GM12878 (cell line): ENCODE results near the gene TMEM82. TPM values are rescaled to one million over a fixed set of nuclear protein-coding genes. Genes with fewer than 3 reads are reported as not detected.

Experiments
- ATAC-seq: fragments of 200-7000 bp; cut with Tn5 transposase; 3 replicates; pipeline ENCODE4 v1.9.1; 2020; ENCODE audit warnings: mild to moderate bottlenecking, moderate library complexity
- BruUV-seq: library from RNA; stranded (reverse); fragments of 400-500 nt; replicated peaks from 2 replicates; lab custom pipeline; 2021; lab: Mats Ljungman, UMichigan
- CTCF ChIA-PET: fragments of 300-600 bp; sonication (Branson Sonifier 250); formaldehyde crosslinking; extraction: SDS; loops from one replicate; lab custom pipeline; 2021; ENCODE audit warnings: inconsistent platforms; lab: Yijun Ruan, JAX
- POLR2A ChIA-PET: fragments of 350-600 bp; formaldehyde crosslinking; extraction: SDS; loops from one replicate; lab custom pipeline; 2021; ENCODE audit warnings: inconsistent platforms; lab: Charles Lee
- RAD21 ChIA-PET: fragments of 300-600 bp; sonication (Branson Sonifier 250); formaldehyde crosslinking; loops from one replicate; lab custom pipeline; 2023; ENCODE audit warnings: antibody characterized with exemption; ENCODE audit not compliant: unreplicated experiment; lab: Charles Lee
- SMC1A ChIA-PET: fragments of 300-600 bp; sonication (Branson Sonifier 250); formaldehyde crosslinking; loops from one replicate; lab custom pipeline; 2023; ENCODE audit not compliant: unreplicated experiment, uncharacterized antibody; lab: Charles Lee
- DNase-seq: peaks from one replicate; pipeline ENCODE4 v3.0.0-alpha.2; 2011; ENCODE audit warnings: low read depth, low spot score
- FAIRE-seq: peaks from 3 replicates; lab custom pipeline; 2011; peaks lifted over from hg19 to GRCh38; lab: Jason Lieb, UNC
- H2AFZ ChIP-seq: 2 replicates; pipeline ENCODE4 v1.6.0; 2011; ENCODE audit warnings: low read depth, low read length, control low read depth; ENCODE audit not compliant: control insufficient read depth
- H3K27ac ChIP-seq: 2 replicates; pipeline ENCODE4 v1.5.1; 2011; ENCODE audit warnings: control low read depth; ENCODE audit not compliant: control insufficient read depth, insufficient read depth
- H3K27me3 ChIP-seq, 2 experiments: replicated peaks in 1 of 2; 2 replicates each; pipeline versions ENCODE4 v1.6.0 to v1.6.1; 2011; ENCODE audit warnings: low read length in 1 of 2; ENCODE audit not compliant: control insufficient read depth in 2 of 2, insufficient read depth in 2 of 2
- H3K36me3 ChIP-seq, 2 experiments: 2 replicates each; pipeline ENCODE4 v1.5.1; 2011; ENCODE audit warnings: low read length in 1 of 2; ENCODE audit not compliant: control insufficient read depth in 2 of 2, insufficient read depth in 2 of 2
- H3K4me1 ChIP-seq: 2 replicates; pipeline ENCODE4 v1.6.1; 2011; ENCODE audit warnings: mild to moderate bottlenecking, low read length, moderate library complexity, mixed read lengths; ENCODE audit not compliant: control insufficient read depth, insufficient read depth
- H3K4me2 ChIP-seq: 2 replicates; pipeline ENCODE4 v1.6.0; 2011; ENCODE audit warnings: control low read depth; ENCODE audit not compliant: control insufficient read depth, insufficient read depth
- H3K4me3 ChIP-seq: fragments of 200-600 bp; sonication (generic); 2 replicates; pipeline ENCODE4 v1.5.1; 2016
- H3K79me2 ChIP-seq: 2 replicates; pipeline ENCODE4 v1.6.0; 2011; ENCODE audit warnings: low read length; ENCODE audit not compliant: control insufficient read depth, insufficient read depth
- H3K9ac ChIP-seq: 2 replicates; pipeline ENCODE4 v1.8.0; 2011; ENCODE audit warnings: low read length, control low read depth, mixed read lengths; ENCODE audit not compliant: control insufficient read depth, insufficient read depth
- H3K9me3 ChIP-seq: replicated peaks from 3 replicates; pipeline ENCODE4 v1.5.1; 2011; ENCODE audit warnings: mild to moderate bottlenecking, low read length; ENCODE audit not compliant: control insufficient read depth, insufficient read depth
- H4K20me1 ChIP-seq: 2 replicates; pipeline ENCODE4 v1.6.0; 2011; ENCODE audit not compliant: control insufficient read depth, insufficient read depth
- BACH1 ChIP-seq: fragments of 450-650 bp; IDR thresholded peaks from 2 replicates; pipeline ENCODE4 v1.6.1; 2017; ENCODE audit warnings: mild to moderate bottlenecking, borderline replicate concordance
- BCL11A ChIP-seq: IDR thresholded peaks from 2 replicates; pipeline ENCODE4 v1.6.1; 2011; ENCODE audit warnings: low read depth, low read length
- CHD4 ChIP-seq: fragments of 200-600 bp; sonication (generic); IDR thresholded peaks from 2 replicates; pipeline ENCODE4 v1.6.1; 2016; ENCODE audit warnings: mild to moderate bottlenecking
- DPF2 ChIP-seq: fragments of 450-650 bp; IDR thresholded peaks from 2 replicates; pipeline ENCODE4 v1.6.1; 2017; ENCODE audit warnings: mild to moderate bottlenecking
- FOS ChIP-seq: IDR thresholded peaks from 3 replicates; pipeline ENCODE4 v1.6.1; 2011; ENCODE audit warnings: borderline replicate concordance; ENCODE audit not compliant: insufficient read length; ENCODE audit errors: extremely low read depth
- HDAC6 ChIP-seq: fragments of 200-600 bp; sonication (generic); IDR thresholded peaks from one replicate; pipeline ENCODE4 v1.8.0; 2017; ENCODE audit warnings: antibody characterized with exemption; ENCODE audit not compliant: unreplicated experiment
- KDM1A ChIP-seq: fragments of 200-600 bp; sonication (generic); IDR thresholded peaks from 2 replicates; pipeline ENCODE4 v1.6.1; 2016; ENCODE audit warnings: borderline replicate concordance
- MEF2A ChIP-seq: IDR thresholded peaks from 2 replicates; pipeline ENCODE4 v1.6.1; 2011; ENCODE audit warnings: low read depth, mild to moderate bottlenecking, low read length, moderate library complexity; ENCODE audit not compliant: insufficient read depth
- MYC ChIP-seq: IDR thresholded peaks from 2 replicates; pipeline ENCODE4 v1.6.1; 2011; ENCODE audit warnings: mild to moderate bottlenecking, low read length, moderate library complexity, inconsistent platforms; ENCODE audit not compliant: insufficient read depth, insufficient replicate concordance, insufficient read length, severe bottlenecking
- NFYA ChIP-seq: IDR thresholded peaks from 2 replicates; pipeline ENCODE4 v1.6.1; 2011; ENCODE audit warnings: low read depth, mild to moderate bottlenecking, low read length, improper control_type of control experiment, borderline replicate concordance
- RELA ChIP-seq: fragments of 450-650 bp; IDR thresholded peaks from 2 replicates; pipeline ENCODE4 v1.8.0; 2014; ENCODE audit warnings: borderline replicate concordance; ENCODE audit not compliant: partially characterized antibody
- RUNX3 ChIP-seq: IDR thresholded peaks from 2 replicates; pipeline ENCODE4 v1.6.1; 2012; ENCODE audit warnings: low read length, inconsistent platforms
- SMARCA5 ChIP-seq: fragments of 450-650 bp; IDR thresholded peaks from 2 replicates; pipeline ENCODE4 v1.6.1; 2017; ENCODE audit warnings: mild to moderate bottlenecking
- TCF3 ChIP-seq: IDR thresholded peaks from 2 replicates; pipeline ENCODE4 v1.6.1; 2012; ENCODE audit warnings: low read depth, mild to moderate bottlenecking, low read length, borderline replicate concordance; ENCODE audit not compliant: insufficient read depth
- USF2 ChIP-seq: IDR thresholded peaks from 2 replicates; pipeline ENCODE4 v1.6.1; 2011; ENCODE audit warnings: low read depth, low read length, improper control_type of control experiment, borderline replicate concordance
- YY1 ChIP-seq: IDR thresholded peaks from 2 replicates; pipeline ENCODE4 v1.6.1; 2011; ENCODE audit warnings: low read depth, mild to moderate bottlenecking, low read length
- ZNF274 ChIP-seq: IDR thresholded peaks from one replicate; pipeline ENCODE4 v1.8.0; 2011; ENCODE audit not compliant: insufficient read length, insufficient read depth
- ZNF592 ChIP-seq: fragments of 450-650 bp; IDR thresholded peaks from 2 replicates; pipeline ENCODE4 v1.6.1; 2017; ENCODE audit warnings: mild to moderate bottlenecking, moderate library complexity
- WGBS: methylation state at CpG from one replicate; pipeline ENCODE4 v1.1.6; 2016; ENCODE audit warnings: low lambda C conversion rate; ENCODE audit not compliant: insufficient replicate concordance, insufficient coverage; ENCODE audit errors: missing lambda C conversion rate; 5-methylcytosine and 5-hydroxymethylcytosine counted together
- in situ Hi-C: fragments of 300-500 bp; cut with MboI; formaldehyde crosslinking; loops from 9 replicates; pipeline ENCODE4 v1.14.3; 2018; ENCODE audit warnings: mixed read lengths
- intact Hi-C: fragments of 100-400 bp; cut with micrococcal nuclease; formaldehyde crosslinking; loops from one replicate; pipeline ENCODE4 v1.14.2; 2022; ENCODE audit not compliant: unreplicated experiment
- polyA plus RNA-seq, 11 experiments: library from polyadenylated mRNA; depleted of rRNA in 4 of 11; unstranded in 6 of 11; stranded (reverse) in 5 of 11; fragments of >200 nt; fragmentation: Nextera tagmentation in 4 of 11; fragmentation: Illumina TruSeq in 1 of 11; extraction: Ambion mirVana in 4 of 11; extraction: Trizol in 1 of 11; gene quantifications; 1 replicate in 1 of 11; 2 replicates in 10 of 11; pipeline versions ENCODE4 v1.2.1 to v1.2.3, GENCODE V29; 2011 to 2016; ENCODE audit warnings: inconsistent platforms in 2 of 11, missing spikeins in 2 of 11, low read depth in 1 of 11
- total RNA-seq, 4 experiments: library from RNA; depleted of rRNA in 3 of 4; stranded (reverse); fragments of >200 nt in 3 of 4; fragmentation: Illumina TruSeq in 1 of 4; extraction: Trizol in 1 of 4; gene quantifications; 2 replicates each; pipeline versions ENCODE4 v1.2.1 to v1.2.3, GENCODE V29; 2013 to 2021

TMEM82 gene
- total and polyA plus RNA-seq, 10 of the 15 experiments (the other 5 are each of a cell fraction or from before 2014, with no cell fraction given) = not detected

DNA sequence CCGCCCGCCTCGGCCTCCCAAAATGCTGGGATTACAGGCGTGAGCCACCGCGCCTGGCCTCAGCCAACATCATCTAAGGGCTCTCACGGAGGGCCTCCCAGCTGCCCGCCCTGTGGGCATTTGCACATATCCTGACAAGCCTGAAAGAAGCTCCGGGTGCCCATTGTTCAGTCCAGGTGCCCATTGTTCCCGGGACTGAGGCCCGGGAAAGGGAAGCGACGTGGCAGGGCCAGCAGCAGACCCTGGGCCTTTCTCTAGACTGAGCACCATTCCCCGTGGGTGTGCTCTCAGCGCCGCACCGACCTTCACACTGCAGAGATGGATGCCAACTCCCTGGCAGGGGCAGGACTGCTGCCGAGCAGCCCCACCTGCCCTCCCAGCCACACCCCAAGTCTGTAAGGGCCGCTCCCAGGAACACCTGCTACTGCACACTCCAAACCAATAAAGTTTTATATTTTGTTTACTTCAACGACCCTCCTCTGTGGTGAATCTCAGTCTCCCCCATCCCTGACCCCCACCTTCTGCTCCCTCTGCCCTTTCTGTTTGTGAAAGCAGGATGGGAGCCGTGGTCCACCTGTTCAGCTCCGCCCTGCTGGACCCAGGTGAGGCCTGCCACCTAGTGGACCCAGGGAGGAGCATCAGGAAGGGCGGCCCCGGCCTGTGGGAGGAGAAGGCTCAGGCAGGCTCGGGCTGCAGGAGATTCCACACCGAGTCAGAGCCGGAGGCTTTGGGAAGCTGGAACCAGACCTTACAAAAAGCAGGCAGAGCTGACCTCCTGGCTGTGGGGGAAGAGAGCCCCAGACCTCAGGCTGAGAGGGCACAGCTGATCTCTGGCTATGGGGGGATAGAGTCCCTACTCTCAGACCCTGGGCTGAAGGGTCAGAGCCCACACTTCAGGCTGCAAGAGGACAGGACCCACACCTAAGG is 1.1 kb upstream of the TMEM82 start:
- H3K27ac ChIP-seq = no peak overlapping the region
- ChIA-PET POLR2A (interaction anchor here (0.7 kb wide), 1 partner anchor 152 kb away, joined by 5 read pairs; no protein-coding TSS in a partner anchor), RAD21 (interaction anchor here (0.5 to 1.9 kb wide), 9 partner anchors 34 to 418 kb away, joined by 3 to 5 read pairs (median 4); no protein-coding TSS in a partner anchor), CTCF (interaction anchor here (0.6 to 2.2 kb wide), 17 partner anchors 9 to 418 kb away, joined by 3 to 11 read pairs (median 4); partner anchors contain the start of gene CASP9), SMC1A (interaction anchor here (1.0 to 1.5 kb wide), 3 partner anchors 44 to 148 kb away, joined by 3 to 4 read pairs (median 3); no protein-coding TSS in a partner anchor)
- no TSS peak for BruUV-seq
- no peak overlapping the region for H3K9ac ChIP-seq
- FAIRE-seq (peak; percentile 87), DNase-seq (no peak), ATAC-seq (peak; percentile 97)
- 53% methylated on average over 27 of the region's 27 CpGs for WGBS
- in situ Hi-C loops (no loop called here), intact Hi-C loops (loop anchor here (2.0 to 5.0 kb wide), 2 partner anchors 146 to 304 kb away; partner anchors contain the start of gene CTRC)
- H3K79me2 ChIP-seq = no peaks in the 10 kb centered on the region
- H3K9me3 ChIP-seq = no peaks in the 10 kb centered on the region
- no peaks in the 10 kb centered on the region for H3K27me3 ChIP-seq
- no peaks in the 10 kb centered on the region for H3K36me3 ChIP-seq
- H4K20me1 ChIP-seq = no peaks in the 10 kb centered on the region
- no peaks in the 10 kb centered on the region for H3K4me1 ChIP-seq
- no peak overlapping the region for H2AFZ ChIP-seq
- no peak overlapping the region for H3K4me3 ChIP-seq
- H3K4me2 ChIP-seq = no peak overlapping the region
- TF ChIP-seq BCL11A = no peak
- no peak for TF ChIP-seq RUNX3
- TF ChIP-seq RELA = peak; percentile 28
- TF ChIP-seq KDM1A = no peak
- TF ChIP-seq MEF2A = 0 out of 2 replicates have a peak, but pooled peaks have one; percentile 14
- TF ChIP-seq FOS = no peak
- no peak for TF ChIP-seq CHD4
- TF ChIP-seq MYC = no peak
- no peak for TF ChIP-seq ZNF592
- peak; percentile 59; the same call in 1 of the 2 replicates for TF ChIP-seq TCF3
- no peak for TF ChIP-seq HDAC6
- TF ChIP-seq USF2 = no peak
- TF ChIP-seq ZNF274 = no peak
- no peak for TF ChIP-seq DPF2
- TF ChIP-seq SMARCA5 = no peak; the same call in 1 of the 2 replicates
- TF ChIP-seq YY1 = peak; percentile 71
- no peak for TF ChIP-seq NFYA
- no peak for TF ChIP-seq BACH1
